ENCODE measurements around the gene RNF19B. TPM values are rescaled to one million over a fixed set of nuclear protein-coding genes. Genes with fewer than 3 reads are reported as not detected.
"Not testable (repeated sequence)": the region's sequence is repeated elsewhere in the genome, so short reads cannot be mapped to it uniquely, and the experiment has no call there.

RNF19B gene
- polyA plus RNA-seq, 1 donor from 2014 or later, result 2.6 TPM

DNA sequence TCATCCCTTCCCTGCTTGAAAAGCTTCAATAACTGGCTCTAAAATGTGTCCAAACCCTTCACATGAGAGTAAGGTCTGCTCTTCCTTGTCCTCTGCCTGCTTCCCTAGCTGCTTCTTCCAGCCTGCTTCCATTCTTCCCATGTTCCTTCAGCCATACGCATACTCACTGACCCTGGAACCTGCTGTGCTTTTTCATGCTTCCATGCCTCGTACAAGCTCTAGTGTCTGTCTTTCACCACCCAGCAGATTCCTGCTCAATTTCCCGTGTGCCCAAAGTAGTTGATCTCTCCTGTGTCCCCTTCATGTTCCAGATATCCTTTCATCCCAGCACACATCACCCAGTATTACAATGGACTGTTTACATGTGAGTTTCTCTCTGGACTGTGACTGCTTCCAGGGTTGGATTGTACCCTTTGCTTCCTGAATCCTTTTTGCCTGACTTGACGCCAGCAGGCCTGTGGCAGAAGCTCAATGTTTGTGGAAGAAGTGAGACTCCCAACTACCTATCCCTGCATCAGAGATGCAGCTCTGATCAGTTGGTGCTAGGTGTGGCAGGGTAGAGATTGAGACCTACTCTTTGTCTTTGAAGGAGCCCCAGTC is 35.9 kb upstream of the RNF19B start:
- peaks cover 6 to 16% (median 15%) of the 10 kb centered on the region in 3 donors for H3K4me1 Mint-ChIP-seq
- no peaks in the 10 kb centered on the region for H3K27me3 Mint-ChIP-seq
- no peaks in the 10 kb centered on the region for H3K9me3 Mint-ChIP-seq
- H3K36me3 Mint-ChIP-seq, result no peaks in the 10 kb centered on the region
- H3K27ac Mint-ChIP-seq, result peak overlapping the region in 1 of 3 donors; percentile 69
- peak overlapping the region in 1 of 4 donors; percentile 6 for H3K4me3 Mint-ChIP-seq

DNA sequence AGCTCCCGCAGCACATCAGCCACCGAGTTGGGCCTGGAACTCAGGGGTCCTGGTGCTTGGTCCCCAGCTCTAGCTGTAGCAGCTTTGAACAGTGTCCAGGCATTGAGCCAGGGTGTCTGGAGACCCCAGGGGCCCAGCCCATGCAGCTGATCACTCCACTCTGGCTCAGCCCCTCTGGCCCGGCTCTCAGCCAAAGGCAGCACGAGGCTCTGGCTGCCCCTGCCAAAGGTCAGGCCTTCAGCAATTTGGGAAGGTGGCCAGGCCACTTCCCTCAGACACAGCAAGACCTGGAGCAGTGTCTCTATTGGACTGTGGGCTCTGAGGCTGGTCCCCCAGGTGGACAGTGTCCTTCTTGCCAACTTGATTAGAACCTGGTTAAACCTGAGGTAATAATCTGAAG is 34.4 kb upstream of the RNF19B start:
- H3K9me3 Mint-ChIP-seq, result no peaks in the 10 kb centered on the region
- H3K4me1 Mint-ChIP-seq, result peaks cover 12 to 20% (median 16%) of the 10 kb centered on the region in 3 donors
- H3K27me3 Mint-ChIP-seq, result no peaks in the 10 kb centered on the region
- H3K27ac Mint-ChIP-seq, result no peak overlapping the region
- no peaks in the 10 kb centered on the region for H3K36me3 Mint-ChIP-seq
- H3K4me3 Mint-ChIP-seq, result no peak overlapping the region

DNA sequence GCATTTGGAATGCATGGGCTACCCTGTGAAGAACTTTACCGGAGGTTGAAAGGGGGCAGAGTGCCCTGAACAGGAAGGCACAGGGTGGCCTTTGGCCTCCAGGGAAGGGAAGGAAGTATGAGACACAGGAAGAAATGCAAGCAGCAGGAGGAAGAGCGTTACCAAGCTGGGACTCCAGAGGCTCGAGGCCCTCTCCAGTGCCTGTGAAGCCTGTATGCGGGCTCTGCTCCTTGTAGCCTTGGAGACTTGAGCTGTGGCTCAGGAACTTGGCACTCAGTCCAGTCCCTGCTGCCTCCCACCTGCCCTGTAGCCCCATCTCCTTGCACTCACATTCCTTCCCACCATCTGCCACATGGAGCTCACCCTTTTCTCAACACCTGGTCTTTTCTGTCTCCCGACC is 33.5 kb upstream of the RNF19B start:
- Mint-ChIP-seq H3K9me3 (no peaks in the 10 kb centered on the region), H3K27me3 (no peaks in the 10 kb centered on the region), H3K4me1 (peaks cover 13 to 27% (median 20%) of the 10 kb centered on the region in 3 donors), H3K4me3 (peak overlapping the region in 1 of 4 donors; percentile 70), H3K27ac (peak overlapping the region in 2 of 3 donors; percentile 46 to 97), H3K36me3 (no peaks in the 10 kb centered on the region)

DNA sequence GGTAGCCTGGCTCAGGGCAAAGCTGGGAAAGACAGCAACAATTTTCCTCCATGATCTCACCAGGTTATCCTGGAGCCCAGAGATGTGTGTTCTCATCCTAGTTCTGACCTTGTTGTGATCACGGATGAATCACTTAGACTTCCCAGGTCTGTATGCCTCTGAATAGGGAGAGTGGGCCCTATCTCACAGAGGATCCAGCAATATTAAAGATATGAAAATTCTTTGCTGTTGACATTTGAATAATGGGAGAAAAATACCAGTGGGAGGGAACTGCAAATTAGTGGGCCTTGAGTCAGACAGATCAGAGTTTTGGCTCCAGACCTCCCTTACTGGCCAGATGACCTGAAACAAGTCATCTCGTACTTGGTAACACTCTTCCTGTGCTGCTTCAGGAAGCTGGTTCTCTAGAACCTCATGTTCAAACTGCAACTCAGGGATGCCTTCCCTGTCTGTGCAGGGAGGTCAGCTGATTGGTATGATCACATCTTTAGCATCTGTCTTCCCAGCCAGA is 32.8 kb upstream of the RNF19B start:
- Mint-ChIP-seq H3K36me3 (no peaks in the 10 kb centered on the region), H3K4me1 (peaks cover 20 to 34% (median 26%) of the 10 kb centered on the region in 3 donors), H3K9me3 (no peaks in the 10 kb centered on the region), H3K27ac (peak overlapping the region; percentile 10 to 40 (median 13)), H3K27me3 (no peaks in the 10 kb centered on the region), H3K4me3 (peak overlapping the region in 1 of 4 donors; percentile 61)

DNA sequence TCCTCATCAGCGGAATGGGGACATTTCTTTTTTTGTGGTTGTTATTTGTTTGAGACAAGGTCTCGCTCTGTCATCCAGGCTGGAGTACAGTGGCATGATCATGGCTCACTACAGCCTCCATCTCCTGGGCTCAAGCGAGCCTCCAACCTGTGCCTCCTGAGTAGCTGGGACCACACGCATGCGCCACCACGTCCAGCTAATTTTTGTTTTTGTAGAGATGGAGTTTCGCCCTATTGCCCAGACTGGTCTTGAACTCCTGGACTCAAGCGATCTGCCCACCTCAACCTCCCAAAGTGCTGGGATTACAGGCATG is 28.7 kb upstream of the RNF19B start:
- H3K4me3 Mint-ChIP-seq, result peak overlapping the region; percentile 36 to 92 (median 76)
- peaks cover 39 to 52% (median 44%) of the 10 kb centered on the region in 3 donors for H3K4me1 Mint-ChIP-seq
- H3K9me3 Mint-ChIP-seq, result not testable (repeated sequence)

DNA sequence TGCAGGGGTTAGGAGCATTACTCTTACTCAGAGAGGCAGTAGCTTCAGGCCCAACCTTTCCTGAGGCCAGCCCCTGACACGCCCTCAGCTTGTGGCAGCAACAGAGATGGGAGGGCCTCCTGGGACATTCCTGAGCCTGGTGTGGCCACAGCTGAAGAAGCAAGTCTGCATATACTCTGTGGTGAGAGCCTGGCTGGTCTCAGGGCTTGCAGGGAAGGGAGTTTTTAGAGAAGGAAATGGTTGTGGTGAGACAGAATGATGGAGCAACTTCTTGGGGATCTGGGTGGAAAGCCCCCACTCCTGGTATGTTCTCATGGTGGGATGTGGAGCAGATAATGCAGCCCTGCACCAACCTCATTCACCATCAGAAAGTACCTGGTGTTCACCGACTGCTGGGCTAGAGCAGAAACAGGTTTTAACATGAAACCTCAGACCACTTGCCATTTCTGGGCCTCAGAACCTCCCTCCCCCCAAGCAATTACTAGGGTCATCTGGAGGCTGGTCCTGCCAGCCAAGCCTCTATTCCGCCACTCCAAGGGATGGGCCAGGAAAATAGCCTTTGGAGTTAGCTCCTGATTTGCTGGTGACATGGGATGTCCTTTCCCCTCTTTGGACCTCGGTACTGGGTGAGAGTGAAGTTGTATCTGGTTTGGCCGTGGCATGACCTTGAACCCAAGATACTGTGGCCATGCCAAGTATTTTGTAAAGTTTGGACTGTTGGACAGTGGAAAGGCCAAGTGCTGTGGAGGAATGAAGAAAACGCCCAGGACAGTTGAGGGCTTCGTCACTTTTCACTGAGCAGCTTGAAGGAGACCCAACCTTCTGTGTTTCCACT is 28.1 kb upstream of the RNF19B start:
- Mint-ChIP-seq H3K9me3 (no peaks in the 10 kb centered on the region), H3K27me3 (no peaks in the 10 kb centered on the region), H3K4me3 (peak overlapping the region; percentile 36 to 92 (median 76)), H3K36me3 (no peaks in the 10 kb centered on the region), H3K4me1 (peaks cover 39 to 46% (median 40%) of the 10 kb centered on the region in 3 donors), H3K27ac (peak overlapping the region; percentile 87 to 98 (median 96))

More for the DNA sequence above, 28.7 kb upstream of the RNF19B start:
- peak overlapping the region; percentile 87 to 98 (median 96) for H3K27ac Mint-ChIP-seq
- H3K27me3 Mint-ChIP-seq, H3K36me3 Mint-ChIP-seq: not testable (repeated sequence)

DNA sequence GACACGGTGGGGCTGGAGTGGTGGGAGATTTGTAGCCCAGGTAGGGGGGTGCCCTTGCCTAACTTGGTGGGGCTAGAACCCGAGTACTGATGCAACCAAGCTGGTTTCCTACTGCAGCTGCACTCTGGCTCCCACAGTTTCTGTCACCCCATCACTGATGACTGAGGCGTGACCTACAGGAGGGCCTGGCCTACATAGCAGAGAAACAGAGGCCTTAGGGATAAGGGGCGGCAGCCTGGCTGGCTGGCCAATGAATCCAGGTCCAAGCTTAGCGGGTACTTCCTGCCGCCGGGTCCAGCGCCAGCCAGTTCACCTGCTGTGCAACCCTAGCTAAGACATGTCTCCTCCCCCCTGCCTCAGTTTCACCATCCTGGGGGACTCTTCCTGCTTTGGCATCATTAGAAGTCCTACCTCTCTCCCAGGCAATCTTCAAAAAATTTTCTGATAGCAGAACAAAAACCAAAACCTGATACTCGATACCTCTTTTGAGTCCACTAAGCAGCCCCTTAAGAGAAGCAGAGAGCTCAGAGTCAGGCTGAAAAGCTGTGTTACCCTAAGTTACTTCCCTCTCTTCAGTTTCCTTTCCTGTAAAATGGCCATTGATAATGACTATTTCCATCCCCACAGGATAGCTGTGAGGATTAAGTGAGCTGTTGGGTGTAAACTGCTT is 27.3 kb upstream of the RNF19B start:
- Mint-ChIP-seq H3K27ac (peak overlapping the region; percentile 87 to 98 (median 96)), H3K36me3 (no peaks in the 10 kb centered on the region), H3K9me3 (no peaks in the 10 kb centered on the region), H3K4me1 (peaks cover 34 to 40% (median 38%) of the 10 kb centered on the region in 3 donors), H3K4me3 (peak overlapping the region; percentile 36 to 92 (median 68)), H3K27me3 (no peaks in the 10 kb centered on the region)

DNA sequence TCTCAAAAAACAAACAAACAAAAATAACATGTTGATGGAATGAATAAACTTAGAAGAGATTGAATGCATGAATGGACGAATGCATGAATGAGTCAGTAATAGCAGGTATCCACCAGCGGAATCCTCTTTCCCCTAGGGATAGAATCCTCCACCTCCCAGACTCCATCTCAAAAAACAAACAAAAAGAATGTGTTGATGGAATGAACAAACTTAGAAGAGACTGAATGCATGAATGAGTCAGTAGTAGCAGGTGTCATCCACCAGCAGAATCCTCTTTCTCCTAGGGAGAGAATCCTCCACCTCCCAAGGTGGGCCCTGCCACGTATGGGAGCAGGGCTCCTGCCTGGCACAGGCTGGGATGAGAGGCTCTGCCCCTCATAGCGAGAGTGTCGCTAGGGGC is 26.8 kb upstream of the RNF19B start:
- Mint-ChIP-seq H3K27me3 (no peaks in the 10 kb centered on the region), H3K36me3 (no peaks in the 10 kb centered on the region), H3K4me1 (peaks cover 32 to 40% (median 34%) of the 10 kb centered on the region in 3 donors), H3K4me3 (peak overlapping the region in 2 of 4 donors; percentile 79 to 89), H3K9me3 (no peaks in the 10 kb centered on the region), H3K27ac (peak overlapping the region; percentile 85 to 95 (median 87))

DNA sequence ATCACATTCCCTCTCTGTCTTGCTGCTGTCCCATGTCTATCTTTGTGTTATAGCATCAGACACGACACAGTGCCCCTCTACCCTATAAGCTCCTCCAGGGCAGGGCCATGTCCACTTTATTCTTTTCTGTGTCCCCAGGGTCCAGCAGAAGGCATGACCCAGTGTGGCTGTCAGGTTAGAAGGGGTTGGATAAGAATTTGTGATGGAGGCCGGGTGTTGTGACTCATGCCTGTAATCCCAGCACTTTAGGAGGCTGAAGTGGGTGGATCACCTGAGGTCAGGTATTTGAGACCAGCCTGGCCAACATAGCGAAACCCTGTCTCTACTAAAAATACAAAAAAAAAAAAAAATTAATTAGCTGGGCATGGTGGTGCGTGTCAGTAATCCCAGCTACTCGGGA is 26.3 kb upstream of the RNF19B start:
- H3K4me3 Mint-ChIP-seq, result peak overlapping the region in 1 of 4 donors; percentile 66
- peaks cover 32 to 40% (median 34%) of the 10 kb centered on the region in 3 donors for H3K4me1 Mint-ChIP-seq
- H3K9me3 Mint-ChIP-seq, result no peaks in the 10 kb centered on the region
- H3K27ac Mint-ChIP-seq, result peak overlapping the region in 2 of 3 donors; percentile 85 to 95
- no peaks in the 10 kb centered on the region for H3K36me3 Mint-ChIP-seq
- H3K27me3 Mint-ChIP-seq, result no peaks in the 10 kb centered on the region

DNA sequence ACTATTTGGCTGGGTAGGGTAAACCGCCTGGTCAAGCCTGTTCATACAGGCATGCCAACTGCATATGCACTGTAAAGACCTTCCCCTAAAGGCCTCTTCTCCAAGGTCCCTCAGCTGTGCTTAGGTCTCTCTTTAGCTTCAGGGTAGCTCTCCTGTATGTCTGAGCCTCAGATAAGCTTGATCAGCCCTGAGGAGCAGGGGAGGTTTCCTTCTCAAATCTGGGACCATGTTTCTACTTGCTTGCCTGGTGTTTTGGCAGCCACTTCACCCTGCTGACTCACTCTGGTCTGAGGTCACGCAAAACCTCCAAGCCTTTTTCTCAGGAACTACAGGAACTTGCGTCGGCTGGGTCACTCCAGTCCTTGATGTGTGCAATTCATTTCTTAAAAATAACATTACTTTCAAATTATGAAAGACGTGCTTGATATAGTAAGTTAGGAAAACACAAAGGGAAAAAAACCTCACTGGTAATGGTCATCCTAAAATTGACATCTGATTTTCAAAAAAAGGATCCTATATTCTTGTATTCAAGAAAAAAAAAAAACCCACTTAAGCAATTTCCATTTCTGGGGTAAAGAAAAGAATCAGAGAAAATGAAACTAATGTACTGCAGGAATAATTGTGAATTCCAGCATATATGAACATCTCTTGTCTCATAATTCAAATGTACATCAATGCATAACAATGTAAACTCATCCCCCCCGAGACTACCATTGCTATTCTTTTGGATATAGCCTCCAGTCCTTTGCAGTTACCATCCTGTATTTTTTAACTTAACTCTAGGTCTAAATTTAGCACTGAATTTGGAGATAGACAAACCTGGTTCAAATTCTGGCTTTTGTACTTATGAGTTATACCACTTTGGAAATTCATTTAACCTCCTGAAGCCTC is 24.8 kb upstream of the RNF19B start:
- Mint-ChIP-seq H3K27ac (peak overlapping the region in 2 of 3 donors; percentile 74 to 78), H3K4me1 (peaks cover 29 to 38% (median 38%) of the 10 kb centered on the region in 3 donors), H3K4me3 (no peak overlapping the region)

DNA sequence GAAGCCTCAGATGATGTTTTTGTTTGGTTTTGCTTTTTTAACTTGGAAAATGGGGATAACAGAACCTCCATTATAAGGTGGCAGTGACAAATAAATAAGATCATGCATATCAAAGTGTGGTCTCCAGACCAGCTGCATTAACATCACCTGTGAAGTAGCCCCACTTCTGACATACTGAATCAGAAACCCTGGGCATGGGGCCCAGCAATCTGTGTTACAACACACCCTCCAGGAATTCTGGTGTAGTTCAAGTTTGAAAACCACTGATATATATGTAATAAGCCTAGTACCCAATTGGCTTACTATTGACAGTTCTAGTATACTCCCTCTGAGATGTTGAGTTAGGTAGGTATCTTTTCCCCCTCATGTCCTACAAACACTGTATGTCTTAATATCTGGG is 24.1 kb upstream of the RNF19B start:
- no peaks in the 10 kb centered on the region for H3K27me3 Mint-ChIP-seq
- peak overlapping the region in 2 of 3 donors; percentile 74 to 78 for H3K27ac Mint-ChIP-seq
- H3K4me3 Mint-ChIP-seq, result no peak overlapping the region
- no peaks in the 10 kb centered on the region for H3K9me3 Mint-ChIP-seq
- peaks cover 33 to 40% (median 37%) of the 10 kb centered on the region in 3 donors for H3K4me1 Mint-ChIP-seq
- no peaks in the 10 kb centered on the region for H3K36me3 Mint-ChIP-seq

More for the DNA sequence above, 24.8 kb upstream of the RNF19B start:
- H3K9me3 Mint-ChIP-seq, result no peaks in the 10 kb centered on the region
- H3K36me3 Mint-ChIP-seq, result no peaks in the 10 kb centered on the region
- no peaks in the 10 kb centered on the region for H3K27me3 Mint-ChIP-seq

DNA sequence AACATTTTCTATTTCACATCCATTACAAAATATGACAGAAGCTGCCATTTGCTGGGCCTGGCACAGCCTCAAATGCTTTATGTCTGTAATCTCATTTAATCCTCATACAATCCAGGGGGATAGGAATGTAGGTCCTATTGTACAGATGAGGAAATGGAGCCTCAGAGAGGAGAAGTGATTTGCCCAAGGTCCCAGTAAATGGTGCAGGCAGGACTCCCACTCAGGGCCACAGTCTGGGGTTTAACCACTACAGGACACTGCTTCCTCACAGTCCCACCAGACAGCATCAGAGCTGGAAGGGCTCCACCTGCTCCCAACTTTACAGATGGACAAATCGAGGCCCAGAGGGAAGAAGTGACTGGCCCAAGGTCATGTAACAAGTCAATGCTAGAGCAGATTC is 20.6 kb upstream of the RNF19B start:
- Mint-ChIP-seq H3K27ac (peak overlapping the region in 1 of 3 donors; percentile 57), H3K4me1 (peaks cover 28 to 42% (median 37%) of the 10 kb centered on the region in 3 donors), H3K4me3 (no peak overlapping the region), H3K9me3 (no peaks in the 10 kb centered on the region), H3K36me3 (no peaks in the 10 kb centered on the region), H3K27me3 (no peaks in the 10 kb centered on the region)

DNA sequence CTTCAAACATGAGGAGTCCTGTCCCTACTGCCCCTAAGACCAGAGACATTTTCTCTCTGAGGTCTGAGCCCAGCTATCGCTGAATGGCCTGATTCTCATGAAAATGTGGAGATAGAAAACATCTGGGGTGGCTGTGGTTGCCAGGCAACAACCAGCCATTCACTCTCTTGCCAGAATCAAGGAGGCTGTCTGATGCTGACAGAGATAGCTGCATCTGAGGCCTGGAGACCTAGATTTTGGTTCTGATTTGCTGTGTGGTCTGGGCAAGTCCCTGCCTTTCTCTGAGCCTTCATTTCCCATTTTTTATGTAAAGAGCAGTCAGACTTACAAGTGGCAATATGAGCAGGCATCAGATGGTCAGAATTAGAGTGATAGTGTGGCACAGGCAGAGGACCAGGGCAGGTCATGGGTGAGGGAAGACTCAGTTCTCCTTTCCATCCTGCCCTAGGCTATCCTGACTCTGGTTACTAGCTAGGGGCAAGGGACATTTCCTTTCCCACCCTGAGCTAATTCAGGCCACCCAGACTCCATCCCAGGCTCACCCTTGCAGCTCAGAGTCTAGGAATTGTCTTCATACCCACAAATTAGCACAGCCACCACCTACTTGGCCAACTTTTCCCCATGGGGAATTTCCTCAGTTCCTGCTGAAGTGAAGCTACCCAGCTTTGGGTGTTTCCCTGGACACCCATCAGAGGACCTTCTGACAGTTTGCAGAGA is 20.0 kb upstream of the RNF19B start:
- Mint-ChIP-seq H3K4me3 (peak overlapping the region in 1 of 4 donors; percentile 46), H3K4me1 (peaks cover 31 to 40% (median 39%) of the 10 kb centered on the region in 3 donors), H3K9me3 (no peaks in the 10 kb centered on the region), H3K36me3 (no peaks in the 10 kb centered on the region), H3K27me3 (no peaks in the 10 kb centered on the region), H3K27ac (peak overlapping the region in 1 of 3 donors; percentile 47)

DNA sequence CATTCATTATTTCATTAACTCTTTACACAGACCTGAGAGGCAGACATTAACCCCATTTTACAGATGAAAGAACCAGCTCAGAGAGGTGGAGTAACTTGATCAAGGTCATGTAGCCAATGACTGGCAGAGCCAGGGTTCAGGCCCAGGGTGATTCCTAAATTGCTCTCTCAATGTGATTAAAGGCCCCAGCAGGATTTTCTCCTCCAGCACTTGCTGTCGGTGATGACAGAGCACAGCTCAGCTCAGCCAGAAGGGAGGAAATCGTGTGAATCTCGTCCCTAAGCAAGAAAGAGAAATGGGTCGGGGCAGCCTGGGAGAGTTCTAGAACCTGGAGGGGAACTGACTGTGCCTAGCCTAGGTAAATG is 19.5 kb upstream of the RNF19B start:
- H3K36me3 Mint-ChIP-seq, result no peaks in the 10 kb centered on the region
- H3K27me3 Mint-ChIP-seq, result no peaks in the 10 kb centered on the region
- H3K9me3 Mint-ChIP-seq, result no peaks in the 10 kb centered on the region
- no peak overlapping the region for H3K27ac Mint-ChIP-seq
- H3K4me3 Mint-ChIP-seq, result peak overlapping the region in 1 of 4 donors; percentile 37
- H3K4me1 Mint-ChIP-seq, result peaks cover 32 to 39% (median 34%) of the 10 kb centered on the region in 3 donors
